Measurements from ENCODE around the gene ITPR1. TPM values are rescaled to one million over a fixed set of nuclear protein-coding genes. Genes with fewer than 3 reads are reported as not detected.

The ITPR1 gene
- total RNA-seq, 2 experiments from 2014 or later, result 48.6 to 55.6 TPM

GRCh38 chr3:4748127-4748526, 255.0 kb downstream of the ITPR1 start:
- peaks cover 14% of the 10 kb centered on the region for H3K36me3 Mint-ChIP-seq (ENCODE audit: low read depth)
- DNase-seq, result no peak

GRCh38 chr3:4748701-4749378, 255.7 kb downstream of the ITPR1 start:
- Mint-ChIP-seq H3K4me1 (peaks cover 32% of the 10 kb centered on the region), H3K36me3 (ENCODE audit: low read depth) (peaks cover 14% of the 10 kb centered on the region), H3K27ac (no peak overlapping the region), H3K9me3 (ENCODE audit: low read depth) (no peaks in the 10 kb centered on the region), H3K4me3 (no peak overlapping the region), H3K27me3 (no peaks in the 10 kb centered on the region)
- DNase-seq (no peak), ATAC-seq (no peak)
- ChIA-PET POLR2A (no interaction called here), CTCF (interaction anchor here (1.1 to 2.6 kb wide), 3 partner anchors 13 to 303 kb away, joined by 3 to 13 read pairs (median 4); no protein-coding TSS in a partner anchor)
- intact Hi-C loops (cut with DNase I, micrococcal nuclease), result no loop called here

More at GRCh38 chr3:4748127-4748526, 255.0 kb downstream of the ITPR1 start:
- CTCF ChIA-PET, result interaction anchor here (0.6 to 2.6 kb wide), 4 partner anchors 14 to 37 kb away, joined by 3 to 13 read pairs (median 4); no protein-coding TSS in a partner anchor
- no peaks in the 10 kb centered on the region for H3K27me3 Mint-ChIP-seq
- POLR2A ChIA-PET, result no interaction called here
- no peak overlapping the region for H3K27ac Mint-ChIP-seq
- no peak overlapping the region for H3K4me3 Mint-ChIP-seq
- peaks cover 32% of the 10 kb centered on the region for H3K4me1 Mint-ChIP-seq
- no peak for ATAC-seq
- H3K9me3 Mint-ChIP-seq (ENCODE audit: low read depth), result no peaks in the 10 kb centered on the region
- intact Hi-C loops (cut with DNase I, micrococcal nuclease), result no loop called here

- peak overlapping the region; percentile 21 for H3K27ac Mint-ChIP-seq
- H3K9me3 Mint-ChIP-seq (ENCODE audit: low read depth), result no peaks in the 10 kb centered on the region
- no peak overlapping the region for H3K4me3 Mint-ChIP-seq
- CTCF ChIA-PET, result interaction anchor here (0.6 to 2.6 kb wide), 5 partner anchors 12 to 303 kb away, joined by 3 to 13 read pairs (median 3); no protein-coding TSS in a partner anchor
- no peaks in the 10 kb centered on the region for H3K27me3 Mint-ChIP-seq
- no peak for ATAC-seq
- peaks cover 20% of the 10 kb centered on the region for H3K36me3 Mint-ChIP-seq (ENCODE audit: low read depth)
- intact Hi-C loops (cut with DNase I, micrococcal nuclease), result no loop called here
- peaks cover 38% of the 10 kb centered on the region for H3K4me1 Mint-ChIP-seq
- no peak for DNase-seq
- POLR2A ChIA-PET, result no interaction called here
These were observed 256.4 kb downstream of the ITPR1 start for GRCh38 chr3:4749567-4750002.

- peaks cover 38% of the 10 kb centered on the region for H3K4me1 Mint-ChIP-seq
These were observed 257.3 kb downstream of the ITPR1 start for GRCh38 chr3:4750306-4750968.

GRCh38 chr3:4751029-4751501, 257.9 kb downstream of the ITPR1 start:
- H3K4me1 Mint-ChIP-seq, result peaks cover 42% of the 10 kb centered on the region
- DNase-seq (no peak), ATAC-seq (peak; percentile 50)
- no peaks in the 10 kb centered on the region for H3K9me3 Mint-ChIP-seq (ENCODE audit: low read depth)
- ChIA-PET CTCF (interaction anchor here (0.7 to 1.7 kb wide), 3 partner anchors 151 to 232 kb away, joined by 3 to 5 read pairs (median 3); no protein-coding TSS in a partner anchor), POLR2A (interaction anchor here (1.0 kb wide), 1 partner anchor 9 kb away, joined by 3 read pairs; no protein-coding TSS in a partner anchor)
- H3K4me3 Mint-ChIP-seq, result peak overlapping the region; percentile 40
- H3K36me3 Mint-ChIP-seq (ENCODE audit: low read depth), result peaks cover 23% of the 10 kb centered on the region
- peak overlapping the region; percentile 82 for H3K27ac Mint-ChIP-seq
- intact Hi-C loops (cut with DNase I, micrococcal nuclease), result no loop called here
- no peaks in the 10 kb centered on the region for H3K27me3 Mint-ChIP-seq

More at GRCh38 chr3:4750306-4750968, 257.3 kb downstream of the ITPR1 start:
- CTCF ChIA-PET, result interaction anchor here (0.7 to 0.9 kb wide), 2 partner anchors 151 to 232 kb away, joined by 3 read pairs; no protein-coding TSS in a partner anchor
- intact Hi-C loops (cut with DNase I, micrococcal nuclease), result no loop called here
- Mint-ChIP-seq H3K9me3 (ENCODE audit: low read depth) (no peaks in the 10 kb centered on the region), H3K4me3 (peak overlapping the region; percentile 40), H3K27ac (peak overlapping the region; percentile 82), H3K36me3 (ENCODE audit: low read depth) (peaks cover 21% of the 10 kb centered on the region), H3K27me3 (no peaks in the 10 kb centered on the region)
- POLR2A ChIA-PET, result interaction anchor here (1.0 kb wide), 1 partner anchor 9 kb away, joined by 3 read pairs; no protein-coding TSS in a partner anchor
- peak; percentile 57 for DNase-seq
- ATAC-seq, result peak; percentile 65

- Mint-ChIP-seq H3K4me1 (peaks cover 42% of the 10 kb centered on the region), H3K36me3 (ENCODE audit: low read depth) (peaks cover 23% of the 10 kb centered on the region), H3K27ac (peak overlapping the region; percentile 82), H3K27me3 (no peaks in the 10 kb centered on the region), H3K4me3 (no peak overlapping the region), H3K9me3 (ENCODE audit: low read depth) (no peaks in the 10 kb centered on the region)
- DNase-seq (no peak), ATAC-seq (no peak)
- CTCF ChIA-PET, result interaction anchor here (0.8 to 1.7 kb wide), 2 partner anchors 10 to 225 kb away, joined by 3 to 5 read pairs; no protein-coding TSS in a partner anchor
- intact Hi-C loops (cut with DNase I, micrococcal nuclease), result no loop called here
- POLR2A ChIA-PET, result interaction anchor here (1.0 kb wide), 1 partner anchor 10 kb away, joined by 3 read pairs; no protein-coding TSS in a partner anchor
These were observed 258.5 kb downstream of the ITPR1 start for GRCh38 chr3:4751502-4752101.

GRCh38 chr3:4752201-4753072, 259.3 kb downstream of the ITPR1 start:
- peaks cover 25% of the 10 kb centered on the region for H3K36me3 Mint-ChIP-seq (ENCODE audit: low read depth)

GRCh38 chr3:4753073-4753691, 260.0 kb downstream of the ITPR1 start:
- intact Hi-C loops (cut with DNase I, micrococcal nuclease), result no loop called here
- POLR2A ChIA-PET, result no interaction called here
- no peak overlapping the region for H3K4me3 Mint-ChIP-seq

More at GRCh38 chr3:4752201-4753072, 259.3 kb downstream of the ITPR1 start:
- intact Hi-C loops (cut with DNase I, micrococcal nuclease), result no loop called here
- Mint-ChIP-seq H3K27ac (peak overlapping the region; percentile 34), H3K4me3 (no peak overlapping the region), H3K4me1 (peaks cover 42% of the 10 kb centered on the region), H3K27me3 (no peaks in the 10 kb centered on the region), H3K9me3 (ENCODE audit: low read depth) (no peaks in the 10 kb centered on the region)
- DNase-seq (no peak), ATAC-seq (no peak)
- POLR2A ChIA-PET, result no interaction called here
- CTCF ChIA-PET, result interaction anchor here (0.8 to 1.7 kb wide), 4 partner anchors 11 to 291 kb away, joined by 3 to 5 read pairs (median 4); no protein-coding TSS in a partner anchor

GRCh38 chr3:4754180-4755086, 261.3 kb downstream of the ITPR1 start:
- H3K36me3 Mint-ChIP-seq (ENCODE audit: low read depth), result peaks cover 30% of the 10 kb centered on the region
- intact Hi-C loops (cut with DNase I, micrococcal nuclease), result no loop called here
- ATAC-seq (peak; percentile 40), DNase-seq (peak; percentile 36)
- ChIA-PET CTCF (interaction anchor here (0.6 kb wide), 1 partner anchor 189 kb away, joined by 4 read pairs; no protein-coding TSS in a partner anchor), POLR2A (no interaction called here)
- no peaks in the 10 kb centered on the region for H3K9me3 Mint-ChIP-seq (ENCODE audit: low read depth)
- no peak overlapping the region for H3K4me3 Mint-ChIP-seq
- peaks cover 32% of the 10 kb centered on the region for H3K4me1 Mint-ChIP-seq
- no peak overlapping the region for H3K27ac Mint-ChIP-seq
- H3K27me3 Mint-ChIP-seq, result no peaks in the 10 kb centered on the region

More at GRCh38 chr3:4753073-4753691, 260.0 kb downstream of the ITPR1 start:
- H3K27ac Mint-ChIP-seq, result peak overlapping the region; percentile 34
- H3K27me3 Mint-ChIP-seq, result no peaks in the 10 kb centered on the region
- peaks cover 42% of the 10 kb centered on the region for H3K4me1 Mint-ChIP-seq
- ATAC-seq, result no peak
- CTCF ChIA-PET, result interaction anchor here (0.9 kb wide), 2 partner anchors 231 to 290 kb away, joined by 3 to 4 read pairs; no protein-coding TSS in a partner anchor
- H3K36me3 Mint-ChIP-seq (ENCODE audit: low read depth), result peaks cover 25% of the 10 kb centered on the region
- DNase-seq, result no peak
- H3K9me3 Mint-ChIP-seq (ENCODE audit: low read depth), result no peaks in the 10 kb centered on the region

All from activated CD4-positive, alpha-beta T cell treated with anti-CD3 and anti-CD28 coated beads for 36 hours (primary cell).